Measurements from ENCODE around the gene ISCA2.
"Not testable (repeated sequence)": the region's sequence is repeated elsewhere in the genome, so short reads cannot be mapped to it uniquely, and the experiment has no call there.

Gene ISCA2

DNA sequence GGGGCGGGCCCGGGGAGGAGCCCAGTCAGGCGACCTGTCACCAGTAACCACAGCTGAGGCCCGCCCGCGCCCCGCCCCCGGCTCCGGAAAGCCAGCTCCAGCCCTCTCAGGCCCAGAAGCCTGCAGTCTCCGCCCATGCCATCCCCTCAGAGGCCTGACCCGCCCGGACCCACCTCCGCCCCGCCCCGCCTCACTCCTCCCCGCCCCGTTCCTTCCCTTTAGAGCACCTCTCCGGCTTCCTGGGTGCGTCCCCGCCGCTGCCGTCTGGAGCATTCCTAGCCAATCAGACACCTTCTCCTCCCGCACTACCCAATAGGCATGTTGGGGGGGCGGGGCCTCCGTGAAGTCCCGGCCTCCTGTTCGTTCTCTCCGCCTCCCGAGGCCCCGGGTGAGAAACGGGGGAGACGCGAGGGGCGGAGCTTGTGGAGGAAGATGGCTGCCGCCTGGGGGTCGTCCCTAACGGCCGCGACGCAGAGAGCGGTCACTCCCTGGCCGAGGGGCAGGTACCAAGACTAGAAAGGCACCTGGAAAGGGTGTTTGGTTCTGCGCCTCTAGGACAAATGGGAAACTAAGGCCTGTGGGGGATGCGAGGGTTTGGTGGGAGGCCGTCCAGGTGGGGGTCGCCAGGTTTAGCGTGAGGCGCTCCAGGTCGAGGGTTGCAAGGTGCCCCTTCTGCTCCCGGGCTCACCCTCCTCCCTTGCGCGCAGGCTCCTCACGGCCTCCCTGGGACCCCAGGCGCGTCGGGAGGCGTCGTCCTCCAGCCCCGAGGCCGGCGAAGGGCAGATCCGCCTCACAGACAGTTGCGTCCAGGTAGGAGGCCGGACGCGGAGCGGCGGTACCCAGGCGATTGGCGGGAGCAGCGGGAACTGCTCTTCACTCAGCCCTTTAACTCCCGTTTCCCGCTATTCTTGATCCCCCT is at the start of gene ISCA2:
Gene ISCA2 (plus strand): TSS at position 423 of the 919 bp plus-strand sequence. CDS start 10 bp downstream, at position 433.
- Histone ChIP-seq H3K4me2 (ENCODE audit: insufficient read depth, low read length) (peak within 1 kb of the TSS; percentile 92), H3K9me3 (ENCODE audit: insufficient read depth, low read length, severe bottlenecking) (no peaks in the 10 kb centered on the region), H3K9ac (ENCODE audit: low read depth, low read length) (peak within 1 kb of the TSS; percentile 93), H3K36me3 (ENCODE audit: insufficient read depth, low read length) (peaks cover 5% of the 10 kb centered on the region), H3K4me3 (ENCODE audit: low read depth in 1 of 2, low read length in 2 of 2) (peak within 1 kb of the TSS; percentile 76 to 82), H2AFZ (ENCODE audit: low read depth, low read length) (peak within 1 kb of the TSS; percentile 98), H3K27me3 (ENCODE audit: insufficient read depth, low read length, poor library complexity) (no peaks in the 10 kb centered on the region), H3K4me1 (ENCODE audit: insufficient read depth, low read length) (peaks cover 40% of the 10 kb centered on the region), H4K20me1 (ENCODE audit: insufficient read depth, low read length) (no peaks in the 10 kb centered on the region), H3K27ac (ENCODE audit: low read length) (peak within 1 kb of the TSS; percentile 89), H3K79me2 (ENCODE audit: insufficient read depth, low read length) (peaks cover 32% of the 10 kb centered on the region)
- TF ChIP-seq CTCF (IDR thresholded peaks at IDR 0.05; ENCODE audit: borderline replicate concordance, extremely low read depth, low read length, poor library complexity, severe bottlenecking), result no peak
- no peak for TF ChIP-seq EZH2 (IDR thresholded peaks at IDR 0.05; ENCODE audit: borderline replicate concordance, low read depth, low read length, severe bottlenecking)
- peak; percentile 94 for ATAC-seq (ENCODE audit: insufficient read depth, low read depth)
- peak; percentile 100 for DNase-seq

- DNase-seq, result no peak
- Histone ChIP-seq H3K79me2 (ENCODE audit: insufficient read depth, low read length) (no peaks in the 10 kb centered on the region), H3K27me3 (ENCODE audit: insufficient read depth, low read length, poor library complexity) (peaks cover 18% of the 10 kb centered on the region), H2AFZ (ENCODE audit: low read depth, low read length) (no peak overlapping the region), H3K9me3 (ENCODE audit: insufficient read depth, low read length, severe bottlenecking) (no peaks in the 10 kb centered on the region), H3K4me1 (ENCODE audit: insufficient read depth, low read length) (no peaks in the 10 kb centered on the region), H3K4me2 (ENCODE audit: insufficient read depth, low read length) (no peak overlapping the region), H3K36me3 (ENCODE audit: insufficient read depth, low read length) (no peaks in the 10 kb centered on the region), H3K9ac (ENCODE audit: low read depth, low read length) (no peak overlapping the region), H3K4me3 (ENCODE audit: low read depth in 1 of 2, low read length in 2 of 2) (no peak overlapping the region), H4K20me1 (ENCODE audit: insufficient read depth, low read length) (no peaks in the 10 kb centered on the region), H3K27ac (ENCODE audit: low read length) (no peak overlapping the region)
- TF ChIP-seq CTCF (IDR thresholded peaks at IDR 0.05; ENCODE audit: borderline replicate concordance, extremely low read depth, low read length, poor library complexity, severe bottlenecking) (no peak), EZH2 (IDR thresholded peaks at IDR 0.05; ENCODE audit: borderline replicate concordance, low read depth, low read length, severe bottlenecking) (no peak)
- ATAC-seq (ENCODE audit: insufficient read depth, low read depth), result no peak
These were observed 48.7 kb upstream of the ISCA2 start for GRCh38 chr14:74444866-74445265.

GRCh38 chr14:74454397-74454796 is 39.2 kb upstream of the ISCA2 start:
- not testable (repeated sequence) for ATAC-seq (ENCODE audit: insufficient read depth, low read depth); H3K9me3 ChIP-seq (ENCODE audit: insufficient read depth, low read length, severe bottlenecking); H2AFZ ChIP-seq (ENCODE audit: low read depth, low read length); H3K4me1 ChIP-seq (ENCODE audit: insufficient read depth, low read length); DNase-seq; H3K27ac ChIP-seq (ENCODE audit: low read length); H3K4me3 ChIP-seq (ENCODE audit: low read depth in 1 of 2, low read length in 2 of 2); H3K9ac ChIP-seq (ENCODE audit: low read depth, low read length); H3K27me3 ChIP-seq (ENCODE audit: insufficient read depth, low read length, poor library complexity); H3K4me2 ChIP-seq (ENCODE audit: insufficient read depth, low read length); H3K79me2 ChIP-seq (ENCODE audit: insufficient read depth, low read length); H4K20me1 ChIP-seq (ENCODE audit: insufficient read depth, low read length); H3K36me3 ChIP-seq (ENCODE audit: insufficient read depth, low read length)
